Osteocyte (in vitro differentiated cells): ENCODE measurements around the gene PAPPA. TPM values are rescaled to one million over a fixed set of nuclear protein-coding genes. Genes with fewer than 3 reads are reported as not detected.

Experiments used
- DNase-seq: peaks from one replicate; pipeline ENCODE4 v3.0.0; 2021; ENCODE audit warnings: mixed read lengths; ENCODE audit not compliant: unreplicated experiment; ENCODE audit errors: extremely low spot score
- H3K27ac Mint-ChIP-seq: one replicate; pipeline ENCODE4 v1.8.0; 2021; ENCODE audit warnings: mild to moderate bottlenecking, mixed read lengths; ENCODE audit not compliant: unreplicated experiment
- H3K27me3 Mint-ChIP-seq: one replicate; pipeline ENCODE4 v1.8.0; 2021; ENCODE audit warnings: mixed read lengths; ENCODE audit not compliant: unreplicated experiment
- H3K36me3 Mint-ChIP-seq: one replicate; pipeline ENCODE4 v1.8.0; 2021; ENCODE audit warnings: mixed read lengths; ENCODE audit not compliant: unreplicated experiment
- H3K4me1 Mint-ChIP-seq: one replicate; pipeline ENCODE4 v1.8.0; 2021; ENCODE audit warnings: mixed read lengths; ENCODE audit not compliant: unreplicated experiment
- H3K4me3 Mint-ChIP-seq: one replicate; pipeline ENCODE4 v1.8.0; 2021; ENCODE audit warnings: mild to moderate bottlenecking, moderate library complexity, mixed read lengths; ENCODE audit not compliant: unreplicated experiment
- H3K9me3 Mint-ChIP-seq: one replicate; pipeline ENCODE4 v1.8.0; 2021; ENCODE audit warnings: mixed read lengths; ENCODE audit not compliant: unreplicated experiment
- long read RNA-seq: library from polyadenylated mRNA; unstranded; transcript quantifications from one replicate; pipeline ENCODE4 v2.0.0, GENCODE V29; 2021
- total RNA-seq: library from RNA; stranded (reverse); gene quantifications from 2 replicates; pipeline ENCODE4 v1.2.1, GENCODE V29; 2021
- TF ChIP-seq, protein P1 (sequence below): fragments of 200-600 bp; sonication (generic); IDR thresholded peaks from 2 replicates; pipeline ENCODE4 v1.5.0; 2021; ENCODE audit warnings: antibody characterized with exemption, mild to moderate bottlenecking, moderate library complexity

The PAPPA gene, protein sequence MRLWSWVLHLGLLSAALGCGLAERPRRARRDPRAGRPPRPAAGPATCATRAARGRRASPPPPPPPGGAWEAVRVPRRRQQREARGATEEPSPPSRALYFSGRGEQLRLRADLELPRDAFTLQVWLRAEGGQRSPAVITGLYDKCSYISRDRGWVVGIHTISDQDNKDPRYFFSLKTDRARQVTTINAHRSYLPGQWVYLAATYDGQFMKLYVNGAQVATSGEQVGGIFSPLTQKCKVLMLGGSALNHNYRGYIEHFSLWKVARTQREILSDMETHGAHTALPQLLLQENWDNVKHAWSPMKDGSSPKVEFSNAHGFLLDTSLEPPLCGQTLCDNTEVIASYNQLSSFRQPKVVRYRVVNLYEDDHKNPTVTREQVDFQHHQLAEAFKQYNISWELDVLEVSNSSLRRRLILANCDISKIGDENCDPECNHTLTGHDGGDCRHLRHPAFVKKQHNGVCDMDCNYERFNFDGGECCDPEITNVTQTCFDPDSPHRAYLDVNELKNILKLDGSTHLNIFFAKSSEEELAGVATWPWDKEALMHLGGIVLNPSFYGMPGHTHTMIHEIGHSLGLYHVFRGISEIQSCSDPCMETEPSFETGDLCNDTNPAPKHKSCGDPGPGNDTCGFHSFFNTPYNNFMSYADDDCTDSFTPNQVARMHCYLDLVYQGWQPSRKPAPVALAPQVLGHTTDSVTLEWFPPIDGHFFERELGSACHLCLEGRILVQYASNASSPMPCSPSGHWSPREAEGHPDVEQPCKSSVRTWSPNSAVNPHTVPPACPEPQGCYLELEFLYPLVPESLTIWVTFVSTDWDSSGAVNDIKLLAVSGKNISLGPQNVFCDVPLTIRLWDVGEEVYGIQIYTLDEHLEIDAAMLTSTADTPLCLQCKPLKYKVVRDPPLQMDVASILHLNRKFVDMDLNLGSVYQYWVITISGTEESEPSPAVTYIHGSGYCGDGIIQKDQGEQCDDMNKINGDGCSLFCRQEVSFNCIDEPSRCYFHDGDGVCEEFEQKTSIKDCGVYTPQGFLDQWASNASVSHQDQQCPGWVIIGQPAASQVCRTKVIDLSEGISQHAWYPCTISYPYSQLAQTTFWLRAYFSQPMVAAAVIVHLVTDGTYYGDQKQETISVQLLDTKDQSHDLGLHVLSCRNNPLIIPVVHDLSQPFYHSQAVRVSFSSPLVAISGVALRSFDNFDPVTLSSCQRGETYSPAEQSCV (N-terminal part only)
- total RNA-seq: 214 and 229 TPM in 2 replicates
- long read RNA-seq, partial matches to known transcripts: 99 of 192 reads
- long read RNA-seq, other reads (novel, unspliced or antisense): 93 of 192 reads

DNA sequence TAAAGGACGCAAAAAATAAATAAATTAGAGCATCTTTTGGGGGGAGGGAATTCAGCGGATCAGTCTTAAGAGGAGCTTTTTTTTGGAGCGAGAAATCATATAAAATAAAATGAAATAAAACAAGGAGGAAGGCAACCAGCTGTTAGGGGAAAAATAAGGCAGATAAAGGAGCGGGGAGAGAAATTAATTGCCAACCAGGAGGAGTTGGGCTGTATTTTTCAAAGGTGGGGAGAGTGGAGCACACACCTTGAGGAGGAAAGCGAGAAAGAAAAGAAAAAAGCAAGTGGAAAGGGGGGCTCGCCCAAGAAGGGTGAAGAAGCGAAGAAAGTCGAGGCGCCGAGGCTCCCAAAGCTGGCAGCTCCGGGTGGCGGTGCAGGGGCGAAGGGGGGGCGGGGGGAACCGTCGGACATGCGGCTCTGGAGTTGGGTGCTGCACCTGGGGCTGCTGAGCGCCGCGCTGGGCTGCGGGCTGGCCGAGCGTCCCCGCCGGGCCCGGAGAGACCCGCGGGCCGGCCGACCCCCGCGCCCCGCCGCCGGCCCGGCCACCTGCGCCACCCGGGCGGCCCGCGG is at the start of gene PAPPA:
Gene PAPPA (plus strand): TSS at position 27 of the 569 bp plus-strand sequence. CDS start 382 bp downstream, at position 409.
- H3K4me1 Mint-ChIP-seq: peaks cover 72% of the 10 kb centered on the region

DNA sequence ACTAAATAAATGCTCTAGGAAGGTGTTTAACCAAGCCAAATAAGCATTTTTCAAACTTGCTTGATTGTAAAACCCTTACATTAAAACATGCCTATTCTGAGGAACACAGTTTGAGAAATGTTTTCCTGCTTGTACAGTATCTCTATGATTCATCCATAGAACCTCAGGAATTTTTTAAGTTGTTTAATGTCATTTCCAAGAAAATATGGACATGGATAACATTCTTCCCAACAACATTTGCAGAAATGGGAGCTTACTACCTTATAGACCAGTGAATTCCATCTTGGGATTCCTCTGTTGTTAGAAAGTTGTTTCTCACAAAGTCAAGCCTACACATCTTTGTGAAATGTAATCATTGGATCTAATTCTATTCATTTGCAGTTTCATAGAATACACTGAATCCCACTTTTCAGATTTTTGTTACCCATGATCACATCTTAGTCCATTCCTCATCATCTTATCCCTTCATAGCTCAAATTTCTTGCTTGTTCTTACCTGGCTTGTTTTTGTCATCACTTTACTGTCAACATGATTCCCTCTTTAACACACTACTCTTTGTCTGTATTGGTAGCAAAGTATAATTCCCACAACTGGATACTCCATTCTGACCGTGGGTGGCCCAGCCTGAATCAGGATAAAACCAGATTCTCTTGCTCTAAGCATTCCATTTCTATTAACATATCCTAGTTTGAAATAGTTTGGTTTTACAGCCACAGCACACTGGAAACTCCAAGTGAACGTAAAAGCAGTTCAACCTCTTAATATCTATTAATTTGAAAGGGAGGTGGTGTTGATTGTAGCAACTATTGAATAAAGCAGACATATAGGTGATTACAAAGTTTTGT is 49.4 kb upstream of the PAPPA start:
- H3K4me1 Mint-ChIP-seq: no peaks in the 10 kb centered on the region
- peaks cover 4% of the 10 kb centered on the region for H3K9me3 Mint-ChIP-seq
- TF ChIP-seq, protein P1, sequence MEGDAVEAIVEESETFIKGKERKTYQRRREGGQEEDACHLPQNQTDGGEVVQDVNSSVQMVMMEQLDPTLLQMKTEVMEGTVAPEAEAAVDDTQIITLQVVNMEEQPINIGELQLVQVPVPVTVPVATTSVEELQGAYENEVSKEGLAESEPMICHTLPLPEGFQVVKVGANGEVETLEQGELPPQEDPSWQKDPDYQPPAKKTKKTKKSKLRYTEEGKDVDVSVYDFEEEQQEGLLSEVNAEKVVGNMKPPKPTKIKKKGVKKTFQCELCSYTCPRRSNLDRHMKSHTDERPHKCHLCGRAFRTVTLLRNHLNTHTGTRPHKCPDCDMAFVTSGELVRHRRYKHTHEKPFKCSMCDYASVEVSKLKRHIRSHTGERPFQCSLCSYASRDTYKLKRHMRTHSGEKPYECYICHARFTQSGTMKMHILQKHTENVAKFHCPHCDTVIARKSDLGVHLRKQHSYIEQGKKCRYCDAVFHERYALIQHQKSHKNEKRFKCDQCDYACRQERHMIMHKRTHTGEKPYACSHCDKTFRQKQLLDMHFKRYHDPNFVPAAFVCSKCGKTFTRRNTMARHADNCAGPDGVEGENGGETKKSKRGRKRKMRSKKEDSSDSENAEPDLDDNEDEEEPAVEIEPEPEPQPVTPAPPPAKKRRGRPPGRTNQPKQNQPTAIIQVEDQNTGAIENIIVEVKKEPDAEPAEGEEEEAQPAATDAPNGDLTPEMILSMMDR: no peak
- no peaks in the 10 kb centered on the region for H3K27me3 Mint-ChIP-seq
- H3K27ac Mint-ChIP-seq: no peak overlapping the region
- DNase-seq: no peak
- H3K4me3 Mint-ChIP-seq: no peak overlapping the region
- H3K36me3 Mint-ChIP-seq: no peaks in the 10 kb centered on the region

More for the DNA sequence above, at the start of gene PAPPA:
- Mint-ChIP-seq H3K4me3 (peak within 1 kb of the TSS; percentile 92), H3K36me3 (peaks cover 17% of the 10 kb centered on the region), H3K27ac (peak within 1 kb of the TSS; percentile 97), H3K9me3 (no peaks in the 10 kb centered on the region), H3K27me3 (no peaks in the 10 kb centered on the region)
- TF ChIP-seq, protein P1: no peak
- no peak for DNase-seq

DNA sequence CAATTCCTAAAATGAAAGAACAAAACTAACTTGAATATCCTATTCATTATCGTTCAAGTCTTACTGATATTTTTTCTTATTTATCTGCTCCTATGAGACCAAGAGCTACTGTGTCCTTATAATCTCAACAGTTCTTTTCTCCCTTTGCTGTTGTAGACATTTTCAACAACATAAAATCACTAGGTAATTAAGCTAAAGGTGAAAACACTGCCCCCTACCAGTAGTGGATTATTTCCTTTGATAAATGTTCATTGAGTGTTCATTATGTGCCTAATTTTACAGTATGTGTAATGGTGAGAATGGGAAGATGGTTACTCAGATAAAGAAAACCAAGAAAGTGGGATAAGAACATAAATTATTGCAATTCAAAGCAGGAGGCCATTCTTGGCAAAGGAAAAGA is 41.4 kb upstream of the PAPPA start:
- Mint-ChIP-seq H3K27ac (no peak overlapping the region), H3K4me1 (peaks cover 10% of the 10 kb centered on the region), H3K9me3 (peaks cover 5% of the 10 kb centered on the region), H3K27me3 (no peaks in the 10 kb centered on the region), H3K36me3 (no peaks in the 10 kb centered on the region), H3K4me3 (no peak overlapping the region)
- TF ChIP-seq, protein P1: peak; percentile 31
- DNase-seq: no peak

DNA sequence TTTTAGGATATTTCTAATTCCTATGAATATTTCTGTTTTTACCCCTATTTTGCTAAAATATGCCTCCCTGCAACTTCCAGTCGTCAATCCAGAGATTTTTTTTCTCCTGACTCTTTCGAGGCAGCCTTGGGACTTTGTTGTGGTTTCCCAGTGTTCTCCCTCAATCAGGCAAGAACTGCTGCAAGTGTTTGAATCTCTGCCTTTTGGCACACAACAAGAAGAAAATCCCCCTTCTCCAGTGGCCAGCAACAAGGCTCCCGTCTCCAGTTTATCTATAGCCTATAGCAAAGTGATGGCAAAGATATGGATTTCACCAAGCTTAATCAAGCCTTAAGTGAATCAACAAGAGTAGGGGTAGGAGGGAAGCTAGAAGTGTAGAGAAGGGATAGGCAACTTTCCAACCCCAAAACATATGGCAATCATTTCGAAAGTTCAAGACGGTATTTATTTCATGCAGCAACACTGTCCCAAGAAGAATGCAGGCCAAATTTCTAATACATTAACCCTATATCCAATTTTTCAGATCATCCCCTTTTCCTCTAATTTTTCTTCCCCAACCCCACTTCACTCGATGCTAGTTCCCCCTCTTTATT is 37.7 kb upstream of the PAPPA start:
- Mint-ChIP-seq H3K4me1 (peaks cover 10% of the 10 kb centered on the region), H3K27ac (no peak overlapping the region), H3K9me3 (peaks cover 2% of the 10 kb centered on the region), H3K36me3 (peaks cover 1% of the 10 kb centered on the region), H3K27me3 (no peaks in the 10 kb centered on the region), H3K4me3 (no peak overlapping the region)
- DNase-seq: no peak
- TF ChIP-seq, protein P1: no peak
